A549 (cell line): ENCODE results near the gene ATF4. TPM values are rescaled to one million over a fixed set of nuclear protein-coding genes. Genes with fewer than 3 reads are reported as not detected.
"Not testable (repeated sequence)": the region's sequence is repeated elsewhere in the genome, so short reads cannot be mapped to it uniquely, and the experiment has no call there.

Experiments used
- ATAC-seq, 2 experiments: fragments of 200-7000 bp in 1 of 2; fragments of >200 bp in 1 of 2; cut with Nextera tagmentation in 1 of 2; cut with Tn5 transposase in 1 of 2; 3 replicates each; pipeline versions ENCODE4 v1.8.0 to v1.9.1; 2018 to 2020; ENCODE audit warnings: mild to moderate bottlenecking in 1 of 2, moderate library complexity in 1 of 2
- CTCF ChIA-PET: fragments of 300-600 bp; sonication (Branson Sonifier 250); formaldehyde crosslinking; extraction: SDS; loops from one replicate; lab custom pipeline; 2021; ENCODE audit warnings: antibody characterized with exemption, inconsistent platforms; lab: Yijun Ruan, JAX
- POLR2A ChIA-PET: fragments of 350-600 bp; formaldehyde crosslinking; extraction: SDS; loops from one replicate; lab custom pipeline; 2021; ENCODE audit warnings: antibody characterized with exemption, inconsistent platforms; lab: Yijun Ruan, JAX
- DNase-seq, 2 experiments: peaks; one replicate each; pipeline versions ENCODE4 v3.0.0 to v3.0.0-alpha.2; 2011 to 2016; ENCODE audit warnings: low read depth in 1 of 2, low spot score in 1 of 2
- FAIRE-seq: peaks from 2 replicates; lab custom pipeline; 2011; peaks lifted over from hg19 to GRCh38; lab: Jason Lieb, UNC
- H3K27ac ChIP-seq, 2 experiments: fragments of >200 bp; sonication (Bioruptor Twin); formaldehyde crosslinking; 3 replicates each; pipeline ENCODE4 v1.5.1; 2016 to 2017
- H3K4me1 ChIP-seq: fragments of >200 bp; sonication (Bioruptor Twin); formaldehyde crosslinking; 3 replicates; pipeline ENCODE4 v1.6.1; 2016
- H3K4me2 ChIP-seq: fragments of >200 bp; sonication (Bioruptor Twin); formaldehyde crosslinking; 3 replicates; pipeline ENCODE4 v1.6.1; 2016
- H3K4me3 ChIP-seq: fragments of >200 bp; sonication (Bioruptor Twin); formaldehyde crosslinking; 3 replicates; pipeline ENCODE4 v1.5.1; 2016
- H3K9me3 ChIP-seq: fragments of >200 bp; sonication (Bioruptor Twin); formaldehyde crosslinking; 3 replicates; pipeline ENCODE4 v1.6.1; 2016
- ATOH8 ChIP-seq: fragments of 250-450 bp; sonication (Bioruptor Pico); IDR thresholded peaks from 2 replicates; pipeline ENCODE4 v1.5.0; 2020; ENCODE audit warnings: low read depth, mild to moderate bottlenecking, moderate library complexity
- CBX2 ChIP-seq: fragments of 200-600 bp; sonication (generic); IDR thresholded peaks from 2 replicates; pipeline ENCODE4 v1.6.1; 2016; ENCODE audit warnings: low read depth, mild to moderate bottlenecking, borderline replicate concordance
- CHD4 ChIP-seq: fragments of 200-600 bp; sonication (generic); IDR thresholded peaks from 2 replicates; pipeline ENCODE4 v1.6.1; 2016; ENCODE audit warnings: antibody characterized with exemption, mild to moderate bottlenecking, borderline replicate concordance
- EHMT2 ChIP-seq: fragments of 200-600 bp; sonication (generic); IDR thresholded peaks from 2 replicates; pipeline ENCODE4 v1.6.1; 2016; ENCODE audit warnings: antibody characterized with exemption, low read depth, mild to moderate bottlenecking, moderate library complexity
- FOSL2 ChIP-seq, 2 experiments: fragments of 450-650 bp in 1 of 2; fragments of >200 bp in 1 of 2; sonication (Bioruptor Twin) in 1 of 2; formaldehyde crosslinking; IDR thresholded peaks; 2 replicates each; pipeline versions ENCODE4 v1.5.0 to v1.6.1; 2016 to 2020; ENCODE audit warnings: mild to moderate bottlenecking in 1 of 2, moderate library complexity in 1 of 2
- GATA3 ChIP-seq: IDR thresholded peaks from 2 replicates; pipeline ENCODE4 v1.6.1; 2012; ENCODE audit warnings: borderline replicate concordance
- HDAC2 ChIP-seq: fragments of 200-600 bp; sonication (generic); IDR thresholded peaks from 2 replicates; pipeline ENCODE4 v1.6.1; 2016
- HES2 ChIP-seq: fragments of >200 bp; sonication (Bioruptor Twin); formaldehyde crosslinking; IDR thresholded peaks from 2 replicates; pipeline ENCODE4 v1.6.1; 2016
- HOXA7 ChIP-seq: fragments of 250-450 bp; sonication (Bioruptor Pico); IDR thresholded peaks from 2 replicates; pipeline ENCODE4 v1.5.0; 2020; ENCODE audit warnings: mild to moderate bottlenecking, moderate library complexity
- MAX ChIP-seq: IDR thresholded peaks from 2 replicates; pipeline ENCODE4 v1.6.1; 2012
- MYC ChIP-seq: IDR thresholded peaks from 2 replicates; pipeline ENCODE4 v1.6.1; 2012; ENCODE audit warnings: mild to moderate bottlenecking, inconsistent platforms, low read length, improper control_type of control experiment, borderline replicate concordance
- PHF8 ChIP-seq: fragments of 200-600 bp; sonication (generic); IDR thresholded peaks from 2 replicates; pipeline ENCODE4 v1.6.1; 2016; ENCODE audit warnings: low read depth, mild to moderate bottlenecking, antibody characterized with exemption, moderate library complexity, borderline replicate concordance
- SMC3 ChIP-seq: fragments of >200 bp; sonication (Bioruptor Twin); formaldehyde crosslinking; IDR thresholded peaks from 3 replicates; pipeline ENCODE4 v1.6.1; 2018; ENCODE audit warnings: inconsistent platforms
- ZNF302 ChIP-seq: fragments of 250-450 bp; sonication (Bioruptor Pico); IDR thresholded peaks from 2 replicates; pipeline ENCODE4 v1.9.0; 2021; ENCODE audit warnings: inconsistent platforms, mild to moderate bottlenecking, moderate library complexity
- WGBS: methylation state at CpG from one replicate; pipeline ENCODE4 v1.1.6; 2017; ENCODE audit errors: missing lambda C conversion rate; 5-methylcytosine and 5-hydroxymethylcytosine counted together
- polyA plus RNA-seq, 4 experiments: library from polyadenylated mRNA; depleted of rRNA in 3 of 4; stranded (reverse); fragments of >200 nt; fragmentation: RNase III in 1 of 4; extraction: RNeasy Plus Mini Kit Qiagen cat#74134 plus additional on column Dnase treatment in 1 of 4; gene quantifications; 2 replicates in 3 of 4; 3 replicates in 1 of 4; pipeline ENCODE4 v1.2.3, GENCODE V29; 2011 to 2017
- TF ChIP-seq, protein P1 (sequence below): fragments of 450-650 bp; IDR thresholded peaks from 2 replicates; pipeline ENCODE4 v1.6.1; 2014; ENCODE audit warnings: antibody characterized with exemption

Gene ATF4
- polyA plus RNA-seq, 2 of the 4 experiments (the other 2 are of a cell fraction): 242 to 593 TPM

- TF ChIP-seq FOSL2 (IDR thresholded peaks at IDR 0.05): no peak
- no peak for TF ChIP-seq FOSL2 (CRISPR knock-in tag; IDR thresholded peaks at IDR 0.05)
Observed at GRCh38 chr22:39504071-39504470, 16.3 kb upstream of the ATF4 start (continued).

- H3K4me3 ChIP-seq, POLR2A ChIA-PET, H3K4me2 ChIP-seq, DNase-seq, H3K9me3 ChIP-seq, FAIRE-seq, H3K27ac ChIP-seq, H3K4me1 ChIP-seq, ATAC-seq: not testable (repeated sequence)
- WGBS: 73% methylated on average over 10 of the region's 10 CpGs
- CTCF ChIA-PET: interaction anchor here (0.9 to 1.7 kb wide), 3 partner anchors 10 to 22 kb away, joined by 3 to 11 read pairs (median 4); no protein-coding TSS in a partner anchor
Observed at GRCh38 chr22:39507021-39507420, 13.3 kb upstream of the ATF4 start.

DNA sequence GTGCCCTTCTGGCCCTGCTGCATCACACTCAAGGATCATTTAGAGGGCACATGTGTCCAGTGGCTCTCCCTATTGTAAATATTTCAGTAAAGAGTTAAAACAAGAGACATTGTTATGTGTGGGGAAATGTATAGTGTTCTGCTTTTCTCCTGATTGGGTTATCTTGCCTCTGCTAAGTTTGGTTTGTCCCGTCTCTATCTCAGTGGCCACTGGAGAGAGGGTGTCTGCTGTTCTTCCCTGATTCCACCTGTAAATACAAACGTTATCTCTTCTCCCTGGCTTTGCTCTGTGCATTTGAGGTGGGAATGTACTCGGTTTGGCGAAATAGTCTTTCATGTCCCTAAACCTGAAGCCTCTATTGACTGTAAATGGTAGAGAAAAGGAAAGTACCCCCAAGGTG is 12.0 kb upstream of the ATF4 start:
- CTCF ChIA-PET: interaction anchor here (1.7 kb wide), 1 partner anchor 9 kb away, joined by 11 read pairs; no protein-coding TSS in a partner anchor
- Histone ChIP-seq H3K4me2 (no peak overlapping the region), H3K9me3 (no peaks in the 10 kb centered on the region), H3K4me1 (peaks cover 5% of the 10 kb centered on the region; the same call in 2 of the 3 replicates), H3K27ac (no peak overlapping the region), H3K4me3 (no peak overlapping the region)
- FAIRE-seq (no peak), ATAC-seq (peak in 1 of 2 experiments; percentile 39; a peak in 1 of 6 replicates), DNase-seq (no peak)
- 84% methylated on average over 4 of the region's 4 CpGs for WGBS
- POLR2A ChIA-PET: no interaction called here
- TF ChIP-seq HDAC2: no peak
- TF ChIP-seq PHF8: no peak
- no peak for TF ChIP-seq FOSL2 (IDR thresholded peaks at IDR 0.05)
- TF ChIP-seq FOSL2 (CRISPR knock-in tag; IDR thresholded peaks at IDR 0.05): no peak
- TF ChIP-seq CHD4: no peak
- TF ChIP-seq, protein P1, sequence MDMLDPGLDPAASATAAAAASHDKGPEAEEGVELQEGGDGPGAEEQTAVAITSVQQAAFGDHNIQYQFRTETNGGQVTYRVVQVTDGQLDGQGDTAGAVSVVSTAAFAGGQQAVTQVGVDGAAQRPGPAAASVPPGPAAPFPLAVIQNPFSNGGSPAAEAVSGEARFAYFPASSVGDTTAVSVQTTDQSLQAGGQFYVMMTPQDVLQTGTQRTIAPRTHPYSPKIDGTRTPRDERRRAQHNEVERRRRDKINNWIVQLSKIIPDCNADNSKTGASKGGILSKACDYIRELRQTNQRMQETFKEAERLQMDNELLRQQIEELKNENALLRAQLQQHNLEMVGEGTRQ: no peak
- TF ChIP-seq CBX2: no peak
- TF ChIP-seq SMC3: no peak
- TF ChIP-seq MYC: no peak
- TF ChIP-seq ATOH8 (CRISPR knock-in tag): no peak
- TF ChIP-seq EHMT2: no peak
- no peak for TF ChIP-seq ZNF302 (CRISPR knock-in tag)

DNA sequence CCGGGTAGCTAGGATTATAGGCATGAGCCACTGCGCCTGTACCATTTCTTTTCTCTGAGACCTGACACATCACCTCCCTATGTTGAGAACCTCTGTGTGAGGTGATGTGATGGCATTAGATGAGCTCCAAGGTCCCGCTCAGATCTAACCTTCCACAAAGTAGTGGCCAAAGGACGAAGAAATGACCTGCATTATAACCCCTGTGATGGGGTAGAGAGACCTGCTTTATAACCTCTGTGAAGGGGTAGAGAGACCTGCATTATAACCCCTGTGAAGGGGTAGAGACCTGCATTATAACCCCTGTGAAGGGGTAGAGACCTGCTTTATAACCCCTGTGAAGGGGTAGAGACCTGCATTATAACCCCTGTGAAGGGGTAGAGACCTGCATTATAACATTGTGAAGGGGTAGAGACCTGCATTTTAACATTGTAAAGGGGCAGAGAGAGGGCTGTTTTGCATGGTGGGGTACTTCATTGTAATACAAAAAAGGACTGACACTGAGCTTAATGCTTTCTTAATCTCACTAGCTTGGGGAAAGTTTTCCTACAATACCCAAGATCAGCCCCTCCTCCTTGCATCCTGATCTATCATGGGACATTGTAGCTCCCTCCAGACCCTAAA is 9.7 kb upstream of the ATF4 start:
- FAIRE-seq: no peak
- Histone ChIP-seq H3K27ac (no peak overlapping the region), H3K4me2 (no peak overlapping the region), H3K4me1 (no peaks in the 10 kb centered on the region), H3K4me3 (no peak overlapping the region), H3K9me3 (no peaks in the 10 kb centered on the region)
- WGBS: 85% methylated on average over 4 of the region's 4 CpGs
- no peak for TF ChIP-seq HES2
- ChIA-PET CTCF (interaction anchor here (0.6 to 1.7 kb wide), 4 partner anchors 15 to 791 kb away, joined by 3 to 6 read pairs (median 4); no protein-coding TSS in a partner anchor), POLR2A (no interaction called here)
- DNase-seq: no peak
- ATAC-seq: no peak

DNA sequence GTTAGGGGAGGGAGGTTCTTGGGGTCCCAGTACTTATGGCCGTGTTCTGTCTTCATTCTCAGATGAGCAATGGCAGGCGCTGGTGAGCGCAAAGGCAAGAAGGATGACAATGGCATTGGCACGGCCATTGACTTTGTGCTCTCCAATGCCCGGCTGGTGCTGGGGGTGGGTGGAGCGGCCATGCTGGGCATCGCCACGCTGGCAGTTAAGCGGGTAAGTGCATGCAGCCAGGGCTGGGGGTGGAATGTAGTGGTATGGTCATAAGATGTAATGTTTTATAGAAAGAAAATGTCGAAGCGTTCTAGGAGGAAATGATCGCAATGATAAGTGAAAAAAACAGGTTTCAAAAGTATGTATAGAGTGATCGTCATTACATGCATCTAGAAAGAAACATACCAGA is 9.1 kb upstream of the ATF4 start:
- POLR2A ChIA-PET: interaction anchor here (0.6 kb wide), 1 partner anchor 9 kb away, joined by 3 read pairs; the partner anchor contains the start of gene MIEF1
- CTCF ChIA-PET: interaction anchor here (0.6 to 4.1 kb wide), 4 partner anchors 14 to 791 kb away, joined by 3 to 26 read pairs (median 4); no protein-coding TSS in a partner anchor
- WGBS: 90% methylated on average over 13 of the region's 13 CpGs
- H3K4me3 ChIP-seq: no peak overlapping the region
- H3K4me1 ChIP-seq: no peaks in the 10 kb centered on the region
- no peak overlapping the region for H3K27ac ChIP-seq
- TF ChIP-seq HOXA7 (CRISPR knock-in tag) (no peak), HDAC2 (no peak), MAX (no peak), GATA3 (no peak)
- H3K4me2 ChIP-seq: no peak overlapping the region
- FAIRE-seq (no peak), ATAC-seq (no peak), DNase-seq (no peak)
- no peaks in the 10 kb centered on the region for H3K9me3 ChIP-seq
